Common myeloid progenitor, CD34-positive (primary cell): ENCODE data around the gene PRDM12.

Source experiments
- CTCF ChIA-PET: fragments of 350-600 bp; sonication (Branson Sonifier 250); formaldehyde crosslinking; loops from one replicate; lab custom pipeline; 2021; ENCODE audit warnings: antibody characterized with exemption; lab: Charles Lee
- POLR2A ChIA-PET: fragments of 350-600 bp; sonication (Branson Sonifier 250); formaldehyde crosslinking; loops from one replicate; lab custom pipeline; 2021; ENCODE audit warnings: antibody characterized with exemption; lab: Charles Lee
- DNase-seq, 3 donors: peaks; one replicate each; pipeline versions ENCODE4 v3.0.0 to v3.0.0-alpha.2; 2013
- H3K27ac ChIP-seq, 2 experiments: 1 replicate in 1 of 2; 2 replicates in 1 of 2; pipeline ENCODE4 v1.7.0; 2013; ENCODE audit warnings: inconsistent platforms in 2 of 2, low read length in 2 of 2, mild to moderate bottlenecking in 2 of 2, low read depth in 1 of 2, moderate library complexity in 1 of 2; ENCODE audit not compliant: severe bottlenecking in 2 of 2, insufficient read depth in 1 of 2, poor library complexity in 1 of 2
- H3K27me3 ChIP-seq, 5 experiments: replicated peaks in 2 of 5; 1 replicate in 3 of 5; 2 replicates in 2 of 5; pipeline versions ENCODE4 v1.6.1 to v1.7.0; 2013; ENCODE audit warnings: low read length in 4 of 5, mild to moderate bottlenecking in 2 of 5, moderate library complexity in 2 of 5, inconsistent platforms in 1 of 5; ENCODE audit not compliant: insufficient read depth in 5 of 5, control insufficient read depth in 4 of 5
- H3K36me3 ChIP-seq, 4 experiments: 1 replicate in 2 of 4; 2 replicates in 2 of 4; pipeline versions ENCODE4 v1.6.1 to v1.7.0; 2013; ENCODE audit warnings: low read length in 3 of 4, control low read depth in 1 of 4, mild to moderate bottlenecking in 1 of 4; ENCODE audit not compliant: control insufficient read depth in 4 of 4, insufficient read depth in 4 of 4
- H3K4me1 ChIP-seq, 4 experiments: 1 replicate in 3 of 4; 2 replicates in 1 of 4; pipeline versions ENCODE4 v1.6.1 to v1.7.1; 2013; ENCODE audit warnings: low read length in 3 of 4, mild to moderate bottlenecking in 3 of 4, control low read depth in 1 of 4, inconsistent platforms in 1 of 4, moderate library complexity in 1 of 4; ENCODE audit not compliant: control insufficient read depth in 4 of 4, insufficient read depth in 4 of 4; ENCODE audit errors: control extremely low read depth in 1 of 4
- H3K4me3 ChIP-seq, 7 experiments: 1 replicate in 4 of 7; 2 replicates in 3 of 7; pipeline versions ENCODE4 v1.5.1 to v1.7.0; 2013; ENCODE audit warnings: mild to moderate bottlenecking in 7 of 7, low read length in 6 of 7, moderate library complexity in 6 of 7, inconsistent platforms in 2 of 7, low read depth in 2 of 7, control low read depth in 1 of 7; ENCODE audit not compliant: insufficient read depth in 4 of 7, control insufficient read depth in 1 of 7; ENCODE audit errors: extremely low read depth in 1 of 7
- H3K9me3 ChIP-seq, 5 experiments: 1 replicate in 4 of 5; 2 replicates in 1 of 5; pipeline versions ENCODE4 v1.6.1 to v1.7.1; 2013; ENCODE audit warnings: low read length in 4 of 5, mild to moderate bottlenecking in 2 of 5, inconsistent platforms in 1 of 5, low read depth in 1 of 5, moderate library complexity in 1 of 5; ENCODE audit not compliant: control insufficient read depth in 4 of 5, insufficient read depth in 2 of 5; ENCODE audit errors: control extremely low read depth in 1 of 5
- WGBS: methylation state at CpG from one replicate; pipeline ENCODE4 v1.1.5; 2013; ENCODE audit not compliant: insufficient coverage; 5-methylcytosine and 5-hydroxymethylcytosine counted together

PRDM12 gene

DNA sequence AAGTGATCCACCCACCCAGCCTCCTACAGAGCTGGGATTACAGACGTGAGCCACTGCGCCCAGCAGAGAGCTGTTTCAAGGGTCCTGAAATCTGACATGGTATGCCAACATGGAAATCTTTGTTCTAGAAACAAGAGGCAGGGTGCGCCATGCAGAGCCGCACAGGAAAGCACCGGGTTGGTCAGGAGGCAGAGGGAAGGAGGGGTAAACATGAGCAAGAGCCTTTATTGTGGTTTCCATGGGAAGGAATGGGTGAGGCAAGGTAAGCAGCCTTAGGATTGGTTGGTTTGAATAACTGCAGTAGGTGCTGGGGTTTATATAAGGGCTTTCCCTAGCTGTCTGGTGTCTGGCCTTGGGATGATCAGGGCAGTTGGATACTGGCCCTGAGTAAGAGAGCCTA, 23.7 kb downstream of the PRDM12 start:
- ChIA-PET POLR2A (no interaction called here), CTCF (interaction anchor here (11.5 kb wide), 1 partner anchor 224 kb away, joined by 171 read pairs; no protein-coding TSS in a partner anchor)
- 82% methylated on average over 5 of the region's 5 CpGs for WGBS
- Histone ChIP-seq H3K36me3 (no peaks in the 10 kb centered on the region), H3K27ac (no peak overlapping the region), H3K27me3 (peaks cover 0 to 20% (median 6%) of the 10 kb centered on the region in 5 experiments), H3K9me3 (peaks cover 0 to 9% (median 6%) of the 10 kb centered on the region in 5 experiments), H3K4me1 (peaks cover 2 to 3% (median 2%) of the 10 kb centered on the region in 4 experiments), H3K4me3 (no peak overlapping the region)
- no peak for DNase-seq

DNA sequence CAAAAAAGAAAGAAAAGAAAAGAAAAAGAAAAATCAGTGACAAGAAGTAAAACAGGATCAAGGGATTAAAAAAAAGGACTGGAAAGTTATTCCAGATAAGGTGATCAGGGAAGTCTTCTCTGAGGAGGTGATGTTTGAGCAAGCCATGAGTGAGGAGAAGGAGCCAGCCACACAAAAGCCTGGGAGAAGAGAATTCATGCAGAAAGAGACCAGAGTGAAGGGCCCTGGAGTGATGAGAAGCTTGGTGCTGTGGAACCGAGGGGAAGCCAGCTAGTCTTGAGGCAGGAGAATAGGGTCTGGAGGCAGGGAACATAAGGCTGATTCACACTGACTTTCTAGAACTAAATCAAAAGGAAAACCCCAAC, 25.2 kb downstream of the PRDM12 start:
- ChIA-PET POLR2A (no interaction called here), CTCF (interaction anchor here (1.0 to 1.9 kb wide), 4 partner anchors 9 to 229 kb away, joined by 3 to 8 read pairs (median 4); no protein-coding TSS in a partner anchor)
- no peak overlapping the region for H3K4me3 ChIP-seq
- DNase-seq: no peak
- peaks cover 0 to 17% (median 3%) of the 10 kb centered on the region in 5 experiments for H3K27me3 ChIP-seq
- 80% methylated on average over 1 of the region's 1 CpG for WGBS
- no peak overlapping the region for H3K27ac ChIP-seq
- peaks cover 8 to 16% (median 11%) of the 10 kb centered on the region in 4 experiments for H3K4me1 ChIP-seq
- no peaks in the 10 kb centered on the region for H3K36me3 ChIP-seq
- H3K9me3 ChIP-seq: peaks cover 0 to 9% (median 6%) of the 10 kb centered on the region in 5 experiments

DNA sequence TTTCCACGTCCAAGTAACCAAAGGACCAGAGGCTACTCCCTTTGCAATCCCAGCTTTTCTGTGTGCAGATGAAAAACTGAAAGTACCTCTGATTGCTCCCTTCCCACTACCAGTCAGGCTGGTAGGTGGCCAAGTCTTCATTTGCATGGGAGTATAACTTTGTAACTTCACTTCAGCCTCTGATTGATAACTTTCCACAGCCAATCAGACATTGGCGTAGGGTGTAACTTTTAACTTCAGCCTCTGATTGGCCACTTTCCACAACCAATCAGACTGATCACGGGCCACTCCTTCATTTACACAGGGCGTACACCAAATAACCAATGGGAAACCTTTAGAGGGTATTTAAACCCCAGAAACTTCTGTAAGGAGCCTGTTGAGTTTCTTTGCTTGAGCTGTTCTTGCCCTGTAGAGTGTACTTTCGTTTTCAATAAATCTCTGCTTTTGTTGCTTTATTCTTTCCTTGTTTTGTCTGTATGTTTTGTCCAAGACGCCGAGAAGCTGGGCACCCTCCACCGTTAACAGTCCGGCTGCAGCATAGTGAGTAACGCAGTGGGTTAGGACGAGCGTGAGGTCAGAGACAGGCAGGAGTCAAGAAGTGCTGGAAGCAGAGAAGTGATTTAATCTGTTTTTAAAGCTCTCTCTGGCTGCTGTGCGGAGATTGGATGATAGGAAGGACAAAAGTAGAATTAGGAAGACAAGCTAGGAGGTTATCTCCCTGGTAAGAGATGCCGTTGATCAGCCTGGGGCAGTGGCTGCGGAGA, 25.7 kb downstream of the PRDM12 start:
- Histone ChIP-seq H3K9me3 (peaks cover 0 to 6% (median 2%) of the 10 kb centered on the region in 5 experiments), H3K36me3 (peaks cover 0 to 2% (median under 1%) of the 10 kb centered on the region in 4 experiments), H3K27ac (no peak overlapping the region), H3K4me1 (peaks cover 8 to 22% (median 16%) of the 10 kb centered on the region in 4 experiments), H3K4me3 (no peak overlapping the region), H3K27me3 (peaks cover 0 to 17% (median 3%) of the 10 kb centered on the region in 5 experiments)
- POLR2A ChIA-PET: no interaction called here
- peak in 2 of 3 donors; percentile 48 to 58 for DNase-seq
- 89% methylated on average over 15 of the region's 15 CpGs for WGBS
- CTCF ChIA-PET: interaction anchor here (1.0 to 1.9 kb wide), 4 partner anchors 8 to 229 kb away, joined by 3 to 8 read pairs (median 4); no protein-coding TSS in a partner anchor

DNA sequence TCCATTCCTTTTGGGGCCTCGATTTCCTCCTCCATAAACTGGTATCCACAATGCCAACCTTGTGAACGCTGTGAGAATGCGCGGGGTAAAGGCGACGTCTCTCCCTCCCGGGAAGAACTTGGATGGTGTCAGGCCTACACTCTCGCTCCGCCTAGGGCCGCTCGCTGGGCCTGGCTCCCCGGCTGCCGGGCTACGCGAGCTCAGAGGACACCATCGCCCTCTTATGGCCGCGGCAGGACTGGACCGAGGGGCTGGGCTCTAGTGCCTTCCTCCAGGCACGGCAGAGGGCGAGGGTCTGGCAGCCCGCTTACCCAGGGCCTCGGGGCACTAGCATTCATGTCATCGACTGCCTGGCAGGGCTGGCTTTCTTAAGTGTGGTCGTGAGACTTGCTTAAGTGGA, 27.9 kb downstream of the PRDM12 start:
- 72% methylated on average over 25 of the region's 25 CpGs for WGBS
- Histone ChIP-seq H3K27ac (no peak overlapping the region), H3K9me3 (peaks cover 0 to 4% (median 0%) of the 10 kb centered on the region in 5 experiments), H3K4me1 (peaks cover 8 to 25% (median 19%) of the 10 kb centered on the region in 4 experiments), H3K27me3 (peaks cover 0 to 17% (median 3%) of the 10 kb centered on the region in 5 experiments), H3K4me3 (peak overlapping the region in 1 of 7 experiments; percentile 84), H3K36me3 (peaks cover 5 to 23% (median 13%) of the 10 kb centered on the region in 4 experiments)
- peak in 2 of 3 donors; percentile 39 to 48 for DNase-seq
- POLR2A ChIA-PET: no interaction called here
- CTCF ChIA-PET: interaction anchor here (1.4 to 1.6 kb wide), 5 partner anchors 9 to 232 kb away, joined by 4 to 7 read pairs (median 4); no protein-coding TSS in a partner anchor

DNA sequence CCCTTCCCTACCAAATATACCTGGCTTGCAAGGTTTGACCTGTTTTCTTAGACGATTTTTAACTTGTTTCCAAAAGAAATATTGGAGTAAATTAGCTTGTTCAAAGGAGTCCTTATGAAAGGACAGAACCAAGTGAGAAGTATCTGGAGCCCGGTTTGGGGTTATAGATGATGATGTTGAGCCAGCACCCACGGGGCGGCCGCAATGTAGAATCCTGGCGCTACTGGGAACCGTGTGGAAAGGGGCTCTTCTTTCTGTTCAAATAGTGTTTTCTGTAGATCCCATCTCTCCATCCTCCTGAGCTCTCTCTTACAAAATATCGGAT, 28.7 kb downstream of the PRDM12 start:
- Histone ChIP-seq H3K4me3 (peak overlapping the region in 6 of 7 experiments; percentile 71 to 98 (median 94)), H3K4me1 (peaks cover 8 to 25% (median 19%) of the 10 kb centered on the region in 4 experiments), H3K27me3 (peaks cover 0 to 17% (median 0%) of the 10 kb centered on the region in 5 experiments), H3K27ac (peak overlapping the region in 1 of 2 experiments; percentile 68), H3K36me3 (peaks cover 9 to 28% (median 17%) of the 10 kb centered on the region in 4 experiments), H3K9me3 (peaks cover 0 to 4% (median 0%) of the 10 kb centered on the region in 5 experiments)
- ChIA-PET POLR2A (interaction anchor here (0.6 kb wide), 1 partner anchor 85 kb away, joined by 3 read pairs; no protein-coding TSS in a partner anchor), CTCF (interaction anchor here (0.9 to 1.7 kb wide), 9 partner anchors 8 to 233 kb away, joined by 3 to 7 read pairs (median 4); no protein-coding TSS in a partner anchor)
- WGBS: 33% methylated on average over 1 of the region's 8 CpGs
- DNase-seq: no peak

DNA sequence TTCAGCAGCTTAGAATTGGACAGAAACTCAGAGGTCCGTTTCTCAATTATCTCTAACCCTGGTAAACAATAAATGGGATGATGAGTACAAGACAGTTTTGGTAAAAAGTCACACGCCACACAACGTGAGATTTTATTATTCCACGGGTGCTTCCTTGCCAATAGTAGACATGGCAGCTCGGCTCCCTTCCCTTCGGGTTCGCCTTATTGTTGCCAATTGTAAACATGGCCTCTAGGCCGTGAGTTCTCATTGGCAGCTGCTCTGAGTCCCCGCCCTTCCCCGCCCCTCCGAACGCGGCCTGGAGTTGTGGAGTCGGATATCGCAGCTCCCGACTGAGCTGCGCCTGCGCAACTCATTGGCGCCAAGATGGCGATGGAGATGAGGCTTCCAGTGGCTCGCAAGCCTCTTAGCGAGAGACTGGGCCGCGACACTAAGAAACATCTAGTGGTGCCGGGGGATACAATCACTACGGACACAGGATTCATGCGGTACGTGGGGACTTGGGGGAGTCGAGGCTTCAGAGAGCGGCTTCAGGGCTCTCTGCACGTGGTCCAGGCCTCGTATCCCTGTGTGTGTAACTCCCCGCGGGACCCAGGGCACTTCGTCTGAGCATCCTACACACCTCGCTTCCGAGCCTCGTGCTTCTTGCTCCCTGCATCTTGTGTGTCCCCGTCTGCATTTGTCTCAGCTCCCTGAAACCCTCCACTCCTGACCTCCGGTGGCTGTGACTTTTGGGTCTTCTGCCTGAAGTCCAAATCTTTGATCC, 29.2 kb downstream of the PRDM12 start, which contains the start of gene EXOSC2:
Gene EXOSC2 (plus strand): TSS at position 355 of the 766 bp plus-strand sequence. CDS start 12 bp downstream, at position 367.
- ChIA-PET POLR2A (interaction anchor here (0.6 kb wide), 1 partner anchor 86 kb away, joined by 3 read pairs; no protein-coding TSS in a partner anchor), CTCF (interaction anchor here (0.9 to 1.7 kb wide), 9 partner anchors 8 to 233 kb away, joined by 3 to 7 read pairs (median 4); no protein-coding TSS in a partner anchor)
- Histone ChIP-seq H3K4me3 (peak within 1 kb of the TSS; percentile 71 to 98 (median 93)), H3K4me1 (peaks cover 8 to 25% (median 19%) of the 10 kb centered on the region in 4 experiments), H3K27ac (peak within 1 kb of the TSS; percentile 43 to 84), H3K36me3 (peaks cover 14 to 34% (median 21%) of the 10 kb centered on the region in 4 experiments), H3K9me3 (peaks cover 0 to 4% (median 0%) of the 10 kb centered on the region in 5 experiments), H3K27me3 (peaks cover 0 to 17% (median 0%) of the 10 kb centered on the region in 5 experiments)
- WGBS: 0% methylated on average over 38 of the region's 40 CpGs
- DNase-seq: peak; percentile 98 to 99 (median 98)
